PC-9 (cell line): ENCODE measurements around the gene PRRC2A.

ENCODE experiments used
- CTCF ChIP-seq: fragments of 200-600 bp; sonication (generic); conservative IDR thresholded peaks from 2 replicates; pipeline ENCODE4 v1.6.1; 2017; ENCODE audit warnings: mixed run types, antibody characterized with exemption, mild to moderate bottlenecking, moderate library complexity
- EZH2 ChIP-seq: fragments of 200-600 bp; sonication (generic); IDR thresholded peaks from 2 replicates; pipeline ENCODE4 v1.8.0; 2017; ENCODE audit warnings: antibody characterized with exemption, low read depth

GRCh38 chr6:31586599-31587281 is 33.8 kb upstream of the PRRC2A start:
- TF ChIP-seq CTCF (no peak), EZH2 (no peak)
